Hepatocyte (in vitro differentiated cells): ENCODE measurements around the gene ZMYM4.

Experiments used
- EZH2 ChIP-seq: fragments of 200-600 bp; sonication (generic); IDR thresholded peaks from 2 replicates; pipeline ENCODE4 v1.6.1; 2016; ENCODE audit warnings: antibody characterized with exemption, mild to moderate bottlenecking, borderline replicate concordance
- TF ChIP-seq, protein P1 (sequence below): fragments of 200-600 bp; sonication (generic); IDR thresholded peaks from 2 replicates; pipeline ENCODE4 v1.5.1; 2016; ENCODE audit warnings: antibody characterized with exemption, mild to moderate bottlenecking; ENCODE audit not compliant: poor library complexity

DNA sequence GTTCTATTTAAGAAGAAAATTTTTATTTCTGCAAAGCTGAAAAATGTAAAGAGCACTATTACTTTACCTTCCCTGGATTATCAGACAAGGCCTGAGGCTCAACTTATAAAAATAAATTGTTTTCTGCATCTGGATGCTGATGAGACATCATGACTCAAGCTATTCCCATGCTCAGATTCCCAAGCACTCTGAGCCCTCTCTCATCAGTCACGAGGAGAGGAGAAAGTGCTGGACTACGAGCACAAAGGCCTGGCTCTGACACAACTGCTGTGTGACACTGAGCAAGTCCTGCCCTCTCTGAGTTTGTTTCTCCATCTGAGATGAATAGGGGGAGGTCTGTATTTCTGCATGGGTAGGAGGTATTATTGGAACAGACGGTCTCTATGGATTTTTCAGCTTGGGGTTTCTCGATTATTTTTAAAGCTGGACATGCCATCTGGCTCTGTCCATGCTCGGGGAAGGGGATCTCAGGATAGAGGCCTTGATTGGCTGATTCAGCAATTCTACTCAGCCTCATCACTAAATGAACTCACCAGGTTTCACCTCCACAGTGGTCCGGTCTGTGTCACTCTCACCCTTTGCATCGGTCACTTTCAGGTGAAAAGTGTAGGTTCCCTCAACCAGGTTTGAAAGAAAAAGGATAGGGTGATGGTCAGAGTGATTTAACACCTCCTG is 181.0 kb downstream of the ZMYM4 start:
- TF ChIP-seq EZH2, result no peak
- TF ChIP-seq, protein P1, sequence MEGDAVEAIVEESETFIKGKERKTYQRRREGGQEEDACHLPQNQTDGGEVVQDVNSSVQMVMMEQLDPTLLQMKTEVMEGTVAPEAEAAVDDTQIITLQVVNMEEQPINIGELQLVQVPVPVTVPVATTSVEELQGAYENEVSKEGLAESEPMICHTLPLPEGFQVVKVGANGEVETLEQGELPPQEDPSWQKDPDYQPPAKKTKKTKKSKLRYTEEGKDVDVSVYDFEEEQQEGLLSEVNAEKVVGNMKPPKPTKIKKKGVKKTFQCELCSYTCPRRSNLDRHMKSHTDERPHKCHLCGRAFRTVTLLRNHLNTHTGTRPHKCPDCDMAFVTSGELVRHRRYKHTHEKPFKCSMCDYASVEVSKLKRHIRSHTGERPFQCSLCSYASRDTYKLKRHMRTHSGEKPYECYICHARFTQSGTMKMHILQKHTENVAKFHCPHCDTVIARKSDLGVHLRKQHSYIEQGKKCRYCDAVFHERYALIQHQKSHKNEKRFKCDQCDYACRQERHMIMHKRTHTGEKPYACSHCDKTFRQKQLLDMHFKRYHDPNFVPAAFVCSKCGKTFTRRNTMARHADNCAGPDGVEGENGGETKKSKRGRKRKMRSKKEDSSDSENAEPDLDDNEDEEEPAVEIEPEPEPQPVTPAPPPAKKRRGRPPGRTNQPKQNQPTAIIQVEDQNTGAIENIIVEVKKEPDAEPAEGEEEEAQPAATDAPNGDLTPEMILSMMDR, result no peak
